Immature natural killer cell (primary cell): ENCODE data around the gene TP53TG3. TPM values are rescaled to one million over a fixed set of nuclear protein-coding genes. Genes with fewer than 3 reads are reported as not detected.
"Not testable (repeated sequence)": the region's sequence is repeated elsewhere in the genome, so short reads cannot be mapped to it uniquely, and the experiment has no call there.

Experiments used
- DNase-seq, 3 donors: peaks; one replicate each; pipeline ENCODE4 v3.0.0; 2022; ENCODE audit warnings: mixed read lengths in 1 of 3
- H3K27ac Mint-ChIP-seq, 6 donors: one replicate each; pipeline ENCODE4 v1.8.0; 2020; ENCODE audit warnings: mixed read lengths in 6 of 6, mild to moderate bottlenecking in 5 of 6, inconsistent platforms in 4 of 6, moderate library complexity in 3 of 6
- H3K27me3 Mint-ChIP-seq, 3 donors: one replicate each; pipeline ENCODE4 v1.8.0; 2020 to 2021; ENCODE audit warnings: low read depth in 3 of 3, mild to moderate bottlenecking in 3 of 3, mixed read lengths in 3 of 3, moderate library complexity in 3 of 3, inconsistent platforms in 1 of 3
- H3K36me3 Mint-ChIP-seq, 3 donors: one replicate each; pipeline ENCODE4 v1.8.0; 2020; ENCODE audit warnings: mixed read lengths in 3 of 3, inconsistent platforms in 2 of 3, mild to moderate bottlenecking in 2 of 3
- H3K4me1 Mint-ChIP-seq, 2 donors: one replicate each; pipeline ENCODE4 v1.8.0; 2020; ENCODE audit warnings: inconsistent platforms in 2 of 2, mild to moderate bottlenecking in 2 of 2, mixed read lengths in 2 of 2, moderate library complexity in 1 of 2
- H3K4me3 Mint-ChIP-seq, 5 donors: one replicate each; pipeline ENCODE4 v1.8.0; 2020; ENCODE audit warnings: mild to moderate bottlenecking in 5 of 5, mixed read lengths in 5 of 5, inconsistent platforms in 3 of 5, moderate library complexity in 3 of 5
- H3K9me3 Mint-ChIP-seq, 6 donors: one replicate each; pipeline ENCODE4 v1.8.0; 2020; ENCODE audit warnings: mild to moderate bottlenecking in 6 of 6, mixed read lengths in 6 of 6, inconsistent platforms in 4 of 6, moderate library complexity in 3 of 6
- polyA plus RNA-seq, 3 donors: library from polyadenylated mRNA; unstranded; fragments of 300-500 nt; fragmentation: Illumina TruSeq; gene quantifications; one replicate each; pipeline ENCODE4 v1.2.3, GENCODE V29; 2021

TP53TG3 gene
- polyA plus RNA-seq = not detected

DNA sequence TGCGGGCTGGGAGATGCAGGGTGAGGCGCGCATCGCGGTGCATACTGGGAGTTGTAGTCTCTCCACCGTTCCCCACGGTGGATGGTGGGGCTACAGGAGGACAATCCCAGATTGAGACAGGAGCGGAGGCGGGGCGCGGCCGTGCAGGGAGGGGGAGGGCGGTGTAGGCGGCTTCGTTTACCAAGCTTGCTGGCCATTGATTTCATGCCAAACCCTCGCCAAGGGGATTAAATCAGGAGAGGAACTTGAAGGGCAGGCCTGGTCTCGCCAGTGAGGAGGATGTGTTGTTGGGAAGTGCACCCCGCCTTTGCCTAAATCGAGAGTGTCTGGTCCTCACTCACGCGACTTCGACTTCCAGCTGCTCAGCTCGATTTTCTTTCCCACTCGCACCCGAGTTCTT is at the start of gene TP53TG3:
TSS of gene TP53TG3 (minus strand) at position 101 of the 400 bp plus-strand sequence. CDS start at position 33, 68 bp downstream.
- not testable (repeated sequence) for H3K27ac Mint-ChIP-seq, H3K27me3 Mint-ChIP-seq, DNase-seq, H3K36me3 Mint-ChIP-seq, H3K4me3 Mint-ChIP-seq, H3K4me1 Mint-ChIP-seq, H3K9me3 Mint-ChIP-seq

DNA sequence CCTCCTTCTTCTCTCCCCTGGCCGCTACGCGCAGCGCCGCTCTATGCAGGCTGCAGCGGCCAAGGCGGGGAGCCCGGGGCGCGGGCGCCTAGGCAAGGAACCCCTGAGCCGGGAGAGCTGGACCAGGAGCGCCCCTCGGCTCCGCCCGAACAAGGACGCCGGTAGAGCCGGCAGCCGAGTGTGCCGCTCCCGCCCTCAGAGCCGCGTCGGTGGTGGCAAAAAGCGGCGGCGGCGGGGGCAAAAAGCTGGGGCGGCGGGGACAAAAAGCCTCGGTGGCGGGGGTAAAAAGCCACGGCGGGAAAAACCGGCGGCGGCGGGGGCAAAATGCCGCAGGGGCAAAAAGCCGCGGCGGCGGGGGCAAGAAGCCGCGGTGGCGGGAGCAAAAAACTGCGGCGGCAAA is 25.1 kb downstream of the TP53TG3 start:
- DNase-seq, H3K4me1 Mint-ChIP-seq, H3K9me3 Mint-ChIP-seq, H3K27ac Mint-ChIP-seq, H3K36me3 Mint-ChIP-seq, H3K27me3 Mint-ChIP-seq, H3K4me3 Mint-ChIP-seq: not testable (repeated sequence)

DNA sequence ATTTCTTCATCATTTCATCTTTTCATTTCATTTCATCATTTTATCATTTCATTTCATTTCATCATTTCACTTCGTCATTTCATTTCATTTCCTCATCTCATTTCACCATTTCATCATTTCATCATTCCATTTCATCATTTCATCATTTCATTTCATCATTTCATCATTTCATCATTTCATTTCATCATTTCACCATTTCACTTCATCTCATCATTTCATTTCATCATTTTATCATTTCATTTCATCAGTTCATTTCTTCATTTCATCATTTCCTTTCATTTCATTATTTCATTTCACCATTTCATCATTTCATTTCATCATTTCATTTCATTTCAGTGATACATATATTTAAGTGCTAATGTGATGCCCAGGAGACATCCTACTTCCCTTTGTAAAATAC is 28.4 kb downstream of the TP53TG3 start:
- not testable (repeated sequence) for DNase-seq, H3K27ac Mint-ChIP-seq, H3K27me3 Mint-ChIP-seq, H3K4me1 Mint-ChIP-seq, H3K4me3 Mint-ChIP-seq, H3K36me3 Mint-ChIP-seq
- peaks cover 6 to 19% (median 13%) of the 10 kb centered on the region in 6 donors for H3K9me3 Mint-ChIP-seq

DNA sequence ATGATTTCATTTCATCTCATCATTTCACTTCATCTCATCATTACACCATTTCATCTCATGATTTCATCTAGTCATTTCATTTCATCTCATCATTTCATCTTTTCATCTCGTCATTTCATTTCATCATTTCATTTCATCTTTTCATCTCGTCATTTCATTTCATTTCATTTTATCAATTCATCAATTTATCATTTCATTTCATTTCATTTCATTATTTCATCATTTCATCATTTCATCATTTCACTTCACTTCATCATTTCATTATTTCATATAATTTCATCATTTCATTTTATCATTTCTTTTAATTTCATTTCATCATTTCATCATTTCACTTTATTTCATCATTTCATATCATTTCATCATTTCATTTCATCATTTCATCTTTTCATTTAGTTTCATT is 29.2 kb downstream of the TP53TG3 start:
- DNase-seq, H3K4me1 Mint-ChIP-seq, H3K36me3 Mint-ChIP-seq, H3K27ac Mint-ChIP-seq, H3K4me3 Mint-ChIP-seq, H3K27me3 Mint-ChIP-seq: not testable (repeated sequence)
- peaks cover 6 to 19% (median 13%) of the 10 kb centered on the region in 6 donors for H3K9me3 Mint-ChIP-seq

DNA sequence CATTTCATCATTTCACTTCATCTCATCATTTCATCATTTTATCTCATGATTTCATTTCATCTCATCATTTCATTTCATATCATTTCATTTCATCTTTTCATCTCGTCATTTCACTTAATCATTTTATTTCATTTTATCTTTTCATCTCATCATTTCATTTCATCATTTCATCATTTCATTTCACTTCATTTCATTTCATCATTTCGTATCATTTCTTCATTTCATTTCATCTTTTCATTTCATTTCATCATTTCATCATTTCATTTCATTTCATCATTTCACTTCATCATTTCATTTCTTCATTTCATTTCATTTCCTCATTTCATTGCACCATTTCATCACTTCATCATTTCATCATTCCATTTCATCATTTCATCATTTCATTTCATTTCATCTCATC is 29.8 kb downstream of the TP53TG3 start:
- not testable (repeated sequence) for H3K4me3 Mint-ChIP-seq, H3K36me3 Mint-ChIP-seq, H3K4me1 Mint-ChIP-seq, DNase-seq, H3K27me3 Mint-ChIP-seq, H3K27ac Mint-ChIP-seq
- peaks cover 6 to 19% (median 13%) of the 10 kb centered on the region in 6 donors for H3K9me3 Mint-ChIP-seq

DNA sequence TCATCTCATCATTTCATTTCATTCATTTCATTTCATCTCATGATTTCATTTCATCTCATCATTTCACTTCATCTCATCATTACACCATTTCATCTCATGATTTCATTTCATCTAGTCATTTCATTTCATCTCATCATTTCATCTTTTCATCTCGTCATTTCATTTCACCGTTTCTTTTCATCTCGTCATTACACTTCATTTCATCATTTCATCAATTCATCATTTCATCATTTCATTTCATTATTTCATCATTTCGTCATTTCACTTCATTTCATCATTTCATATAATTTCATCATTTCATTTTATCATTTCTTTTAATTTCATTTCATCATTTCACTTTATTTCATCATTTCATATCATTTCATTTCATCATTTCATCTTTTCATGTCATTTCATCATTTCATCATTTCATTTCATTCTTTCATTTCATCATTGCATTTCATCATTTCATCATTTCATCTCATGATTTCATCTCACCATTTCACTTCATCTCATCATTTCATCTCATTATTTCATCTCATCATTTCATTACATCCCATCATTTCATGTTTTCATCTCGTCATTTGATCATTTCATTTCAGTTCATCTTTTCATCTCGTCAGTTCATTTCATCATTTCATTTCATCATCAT is 30.6 kb downstream of the TP53TG3 start:
- peaks cover 6 to 19% (median 13%) of the 10 kb centered on the region in 6 donors for H3K9me3 Mint-ChIP-seq
- H3K27ac Mint-ChIP-seq, H3K27me3 Mint-ChIP-seq, H3K36me3 Mint-ChIP-seq, H3K4me3 Mint-ChIP-seq, DNase-seq, H3K4me1 Mint-ChIP-seq: not testable (repeated sequence)

GRCh38 chr16:32644715-32645114 is 31.2 kb downstream of the TP53TG3 start:
- H3K36me3 Mint-ChIP-seq, H3K4me1 Mint-ChIP-seq, DNase-seq, H3K4me3 Mint-ChIP-seq, H3K27me3 Mint-ChIP-seq, H3K27ac Mint-ChIP-seq: not testable (repeated sequence)
- H3K9me3 Mint-ChIP-seq = peaks cover 6 to 19% (median 13%) of the 10 kb centered on the region in 6 donors

DNA sequence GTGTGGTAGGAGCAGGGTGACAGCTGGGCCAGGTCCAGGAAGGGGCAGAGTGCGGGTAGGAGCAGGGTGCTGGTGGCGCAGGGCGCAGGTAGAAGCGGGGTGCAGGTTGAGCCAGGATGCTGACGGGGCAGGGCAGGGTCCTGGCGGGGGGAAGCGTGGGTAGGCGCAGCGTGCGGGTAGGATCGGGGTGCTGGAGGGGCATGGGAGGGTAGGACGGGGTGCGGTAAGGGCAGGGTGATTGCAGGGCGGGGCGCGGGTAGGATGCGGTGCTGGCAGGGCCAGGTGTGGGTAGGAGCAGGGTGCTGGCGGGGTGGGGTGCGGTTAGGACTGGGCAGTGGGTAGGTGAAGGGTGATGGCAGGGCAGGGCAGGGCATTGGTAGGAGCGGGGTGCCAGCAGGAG is 38.4 kb downstream of the TP53TG3 start:
- not testable (repeated sequence) for DNase-seq, H3K4me1 Mint-ChIP-seq, H3K36me3 Mint-ChIP-seq, H3K9me3 Mint-ChIP-seq, H3K27ac Mint-ChIP-seq, H3K27me3 Mint-ChIP-seq, H3K4me3 Mint-ChIP-seq

DNA sequence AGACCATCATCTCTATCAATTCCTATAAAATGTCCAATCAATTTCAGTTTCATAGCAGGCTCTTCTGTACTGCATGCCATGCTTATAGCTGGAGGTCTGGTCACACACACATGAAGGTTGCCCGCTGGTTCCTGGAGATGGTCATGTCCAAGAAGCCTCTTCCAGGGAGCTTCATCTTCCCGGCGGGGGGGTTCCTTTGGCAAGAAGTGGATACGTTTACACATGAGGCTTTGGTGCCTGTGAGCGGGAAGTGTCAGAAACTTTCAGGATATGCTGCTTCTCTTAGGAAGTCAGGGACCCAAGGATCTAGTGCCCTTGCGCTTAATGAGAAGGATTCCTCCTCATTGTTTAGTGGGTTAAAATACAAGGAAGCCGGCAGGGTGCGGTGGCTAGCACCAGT is 43.9 kb downstream of the TP53TG3 start:
- H3K4me1 Mint-ChIP-seq, DNase-seq, H3K27ac Mint-ChIP-seq, H3K27me3 Mint-ChIP-seq, H3K4me3 Mint-ChIP-seq, H3K36me3 Mint-ChIP-seq, H3K9me3 Mint-ChIP-seq: not testable (repeated sequence)
